ENCODE data around the gene MPDZ. TPM values are rescaled to one million over a fixed set of nuclear protein-coding genes. Genes with fewer than 3 reads are reported as not detected.

MPDZ gene
- total RNA-seq, 1 experiment from 2014 or later = 46.7 TPM

- no peaks in the 10 kb centered on the region for H3K23me2 ChIP-seq (ENCODE audit: insufficient read length, low read depth, low read length, poor library complexity, severe bottlenecking)
- no peak overlapping the region for H2AK5ac ChIP-seq (ENCODE audit: insufficient read length, low read length)
- no peaks in the 10 kb centered on the region for H3K79me1 ChIP-seq (ENCODE audit: insufficient read depth, low read depth, low read length, poor library complexity, severe bottlenecking)
- H2BK120ac ChIP-seq (ENCODE audit: low read depth, low read length, poor library complexity, severe bottlenecking) = no peak overlapping the region
- no peak overlapping the region for H3K4me2 ChIP-seq (ENCODE audit: insufficient read depth, insufficient read length, low read length)
- peaks cover 14% of the 10 kb centered on the region in 2 experiments; a peak in 4 of 5 replicates for H3K9me3 Mint-ChIP-seq
- no peak overlapping the region for H4K91ac ChIP-seq (ENCODE audit: insufficient read length, low read depth, low read length)
- H3K4me1 ChIP-seq (ENCODE audit: insufficient read depth, low read length) = no peaks in the 10 kb centered on the region
- H3K27me3 ChIP-seq (ENCODE audit: insufficient read depth, low read length) = no peaks in the 10 kb centered on the region
- H2BK5ac ChIP-seq (ENCODE audit: insufficient read length, low read length) = no peak overlapping the region
- H3K14ac ChIP-seq (ENCODE audit: insufficient read depth, low read length) = no peak overlapping the region
- H3K4me1 Mint-ChIP-seq = no peaks in the 10 kb centered on the region
- H3K4me3 Mint-ChIP-seq = no peak overlapping the region
- no peak overlapping the region for H3T11ph ChIP-seq (ENCODE audit: low read length)
- H3K18ac ChIP-seq (ENCODE audit: insufficient read length, low read depth, low read length) = no peak overlapping the region
- no peak overlapping the region for H2BK15ac ChIP-seq (ENCODE audit: low read depth, low read length)
- H3K27ac Mint-ChIP-seq = no peak overlapping the region
- no peak overlapping the region for H2AFZ ChIP-seq (ENCODE audit: low read length)
- H4K5ac ChIP-seq (ENCODE audit: insufficient read length, low read depth, low read length) = no peak overlapping the region
- H3K23ac ChIP-seq (ENCODE audit: insufficient read length, low read depth, low read length) = no peak overlapping the region
- no peak for TF ChIP-seq CTCF (conservative IDR thresholded peaks at IDR 0.05)
- WGBS (ENCODE audit: extremely low coverage, insufficient read length, low lambda C conversion rate) = no CpG with 5 or more reads among the region's 1 CpG
- H3K27me3 Mint-ChIP-seq (ENCODE audit: low read depth) = no peaks in the 10 kb centered on the region
- H4K20me1 ChIP-seq (ENCODE audit: control insufficient read depth, insufficient read depth, insufficient read length) = no peaks in the 10 kb centered on the region
- H2BK20ac ChIP-seq (ENCODE audit: low read depth, low read length, poor library complexity, severe bottlenecking) = no peak overlapping the region
- no peak overlapping the region for H2BK12ac ChIP-seq (ENCODE audit: insufficient read length, low read depth, low read length)
- H3K9ac ChIP-seq (ENCODE audit: extremely low read depth, insufficient read length, low read length) = no peak overlapping the region
- H3K27ac ChIP-seq (ENCODE audit: insufficient read length, low read depth, low read length) = no peak overlapping the region
- no peak overlapping the region for H3K4ac ChIP-seq (ENCODE audit: low read depth, low read length)
- DNase-seq = no peak
- H3K9me3 ChIP-seq (ENCODE audit: control insufficient read depth, low read depth, low read length) = no peaks in the 10 kb centered on the region
- H3K36me3 Mint-ChIP-seq (ENCODE audit: insufficient read depth in 1 of 3, low read depth in 3 of 3) = peaks cover 4 to 9% (median 5%) of the 10 kb centered on the region in 3 experiments; a peak in 6 of 7 replicates
- H3K79me2 ChIP-seq (ENCODE audit: insufficient read depth, low read length) = no peaks in the 10 kb centered on the region
- H4K8ac ChIP-seq (replicated peaks; ENCODE audit: insufficient read length, low read depth, low read length) = no peak overlapping the region
- H3K56ac ChIP-seq (ENCODE audit: insufficient read length, low read depth, low read length) = no peak overlapping the region
Measured at GRCh38 chr9:13296972-13297371, 17.5 kb upstream of the MPDZ start.
